ENCODE data around the gene LTBP2.
"Not testable (repeated sequence)": the region's sequence is repeated elsewhere in the genome, so short reads cannot be mapped to it uniquely, and the experiment has no call there.

LTBP2 gene

DNA sequence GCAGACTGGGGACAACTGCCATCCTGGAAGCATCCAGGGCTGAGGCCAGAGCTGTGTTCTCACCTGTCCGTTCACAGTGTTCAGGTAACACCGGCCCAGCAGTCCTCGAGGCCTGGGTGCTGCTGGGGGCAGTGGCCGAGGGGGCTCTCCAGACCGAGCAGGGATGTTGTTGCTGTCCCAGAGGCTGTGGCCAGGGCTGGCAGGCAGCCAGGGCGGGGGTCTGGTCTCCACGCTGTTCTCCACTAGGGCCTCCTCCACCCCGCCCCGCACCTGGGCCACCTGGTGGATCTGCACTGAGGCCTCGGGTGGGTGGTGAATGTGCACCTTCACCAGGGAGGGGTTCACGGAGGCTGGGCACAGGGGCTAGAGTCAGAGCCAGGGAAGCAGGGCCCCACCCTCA, 61.0 kb downstream of the LTBP2 start:
- no peak for DNase-seq (ENCODE audit: low spot score)

GRCh38 chr14:74550071-74550470, 62.0 kb downstream of the LTBP2 start:
- DNase-seq (ENCODE audit: low spot score) = no peak

GRCh38 chr14:74549588-74549987, 62.4 kb downstream of the LTBP2 start:
- DNase-seq (ENCODE audit: low spot score) = no peak

GRCh38 chr14:74548881-74549280, 63.2 kb downstream of the LTBP2 start:
- no peak for DNase-seq (ENCODE audit: low spot score)

GRCh38 chr14:74547331-74547927, 64.6 kb downstream of the LTBP2 start:
- DNase-seq (ENCODE audit: low spot score) = no peak

DNA sequence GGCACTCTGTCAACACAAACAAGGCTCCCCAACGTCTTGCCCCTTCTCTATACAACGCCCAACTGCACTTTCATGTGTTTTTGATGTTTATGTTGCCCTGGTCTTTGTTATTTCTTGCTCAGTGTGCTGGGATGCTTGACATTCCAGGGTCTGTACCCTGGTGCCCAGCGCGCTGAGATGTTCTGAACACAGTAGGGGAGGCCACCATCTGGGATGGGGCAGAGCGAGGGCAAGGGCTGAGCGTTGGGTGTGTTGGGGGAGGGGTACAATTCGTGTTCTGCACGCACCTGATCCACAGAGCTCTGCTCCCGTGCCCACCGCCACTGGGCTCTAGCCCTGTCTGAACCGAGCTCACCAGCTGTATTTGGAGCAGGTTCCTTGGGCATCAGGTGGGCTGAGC, 65.6 kb downstream of the LTBP2 start:
- DNase-seq (ENCODE audit: low spot score) = no peak

GRCh38 chr14:74545386-74545785, 66.7 kb downstream of the LTBP2 start:
- DNase-seq (ENCODE audit: low spot score) = no peak

DNA sequence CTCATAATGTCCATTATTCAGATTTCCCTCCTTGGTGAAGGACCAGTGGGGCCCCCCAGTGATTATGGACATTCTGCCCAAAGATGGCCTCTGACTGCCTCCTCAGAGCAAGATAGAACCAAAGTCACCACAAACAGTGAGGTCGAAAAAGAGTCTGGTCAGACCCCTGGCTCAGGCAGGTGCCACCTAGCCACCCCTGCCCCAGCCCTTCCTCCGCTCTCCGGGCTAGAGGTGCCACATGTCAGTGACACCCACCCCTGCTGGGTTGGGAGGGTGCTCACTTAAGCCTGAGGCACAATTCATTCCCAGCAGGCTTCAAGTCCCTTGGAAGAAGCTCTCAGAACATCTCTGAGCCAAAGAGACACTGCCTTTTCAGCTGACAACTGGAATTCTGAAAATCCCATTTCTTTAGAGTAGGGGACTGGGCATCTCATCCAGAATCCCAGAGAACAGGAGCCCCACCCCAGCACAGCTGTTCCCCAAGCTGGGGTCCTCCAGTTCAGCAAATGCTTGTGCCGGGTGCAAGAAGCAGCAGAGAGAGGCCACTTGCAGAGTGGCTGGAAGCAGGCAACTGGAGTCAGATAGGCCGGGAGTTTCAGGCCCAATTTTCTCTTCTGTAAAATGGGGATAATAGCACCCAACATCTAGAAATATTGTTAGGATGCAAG, 68.1 kb downstream of the LTBP2 start:
- no peak for DNase-seq (ENCODE audit: low spot score)

DNA sequence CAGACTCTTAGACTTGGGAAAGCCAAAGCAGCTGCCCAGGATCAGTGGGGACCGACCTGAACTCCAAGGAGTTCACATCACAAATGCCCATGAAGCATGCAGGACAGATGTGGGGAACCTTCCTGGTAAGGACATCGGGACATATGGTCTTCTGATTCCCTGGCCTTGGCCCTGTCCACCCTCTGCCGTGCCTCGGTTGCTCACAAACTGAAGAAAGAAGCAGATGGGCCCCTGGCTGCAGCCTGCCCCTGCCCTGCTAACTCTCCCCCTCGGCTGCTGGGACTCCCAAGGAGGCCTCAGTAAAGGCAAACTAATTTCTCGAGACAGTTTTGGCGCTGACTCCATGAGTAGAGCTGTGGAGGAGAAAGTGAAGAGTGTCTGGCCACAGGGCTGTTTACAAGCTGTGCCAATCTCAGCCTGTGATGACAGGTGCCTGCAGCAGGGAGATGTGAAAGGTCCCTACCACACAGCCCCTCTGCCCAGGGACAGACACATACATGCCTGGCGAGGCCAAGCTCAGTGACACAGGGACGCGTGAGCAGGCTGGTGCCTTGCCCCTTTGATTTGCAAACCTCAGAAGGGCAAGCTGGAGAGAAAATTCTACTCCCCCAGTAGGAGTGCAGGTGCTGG, 69.9 kb downstream of the LTBP2 start:
- DNase-seq (ENCODE audit: low spot score) = no peak

GRCh38 chr14:74541225-74541624, 70.8 kb downstream of the LTBP2 start:
- DNase-seq (ENCODE audit: low spot score) = no peak

DNA sequence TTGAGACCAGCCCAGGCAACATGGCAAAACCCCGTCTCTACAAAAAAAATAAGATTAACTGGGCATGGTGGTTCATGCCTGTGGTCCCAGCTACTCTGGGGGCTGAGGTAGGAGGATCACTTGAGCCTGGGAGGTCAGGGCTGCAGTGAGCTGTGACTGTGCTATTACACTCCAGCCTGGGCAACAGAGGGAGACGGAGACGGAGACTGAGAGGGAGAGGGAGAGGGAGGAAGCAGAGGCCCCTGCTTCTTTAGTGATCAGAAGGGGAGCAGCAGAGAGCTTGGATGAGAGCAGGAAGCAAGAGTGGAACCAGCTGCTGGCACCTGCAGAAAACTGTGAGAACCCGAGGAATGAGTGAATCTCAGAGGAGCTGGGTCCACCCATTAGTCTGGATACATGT, 72.5 kb downstream of the LTBP2 start:
- DNase-seq (ENCODE audit: low spot score) = no peak

GRCh38 chr14:74538411-74539391, 73.3 kb downstream of the LTBP2 start:
- DNase-seq (ENCODE audit: low spot score) = no peak

- DNase-seq (ENCODE audit: low spot score) = not testable (repeated sequence)
Observed at GRCh38 chr14:74536336-74536735, 75.7 kb downstream of the LTBP2 start.

- no peak for DNase-seq (ENCODE audit: low spot score)
Observed at GRCh38 chr14:74535756-74536325, 76.2 kb downstream of the LTBP2 start.

DNA sequence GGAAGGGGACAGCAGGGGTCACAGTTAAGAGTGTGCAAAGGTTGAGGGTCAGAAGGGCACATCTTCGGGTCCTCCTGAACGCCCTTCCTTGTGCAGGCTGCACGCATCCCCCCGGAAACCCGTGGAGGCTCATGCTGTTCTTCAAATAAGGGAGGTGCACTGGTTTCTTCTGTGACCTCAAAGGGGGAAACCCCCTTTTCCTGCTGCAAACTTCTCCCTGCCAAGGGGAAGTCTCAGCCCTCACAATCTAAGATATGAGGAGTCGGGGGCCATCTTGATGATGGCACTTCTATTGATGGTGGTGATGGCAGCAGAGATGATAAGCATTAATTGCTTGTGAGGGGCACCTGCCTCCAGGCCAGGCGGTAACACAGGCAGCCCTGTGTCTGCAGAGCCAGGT, 78.5 kb downstream of the LTBP2 start:
- no peak for DNase-seq (ENCODE audit: low spot score)

DNA sequence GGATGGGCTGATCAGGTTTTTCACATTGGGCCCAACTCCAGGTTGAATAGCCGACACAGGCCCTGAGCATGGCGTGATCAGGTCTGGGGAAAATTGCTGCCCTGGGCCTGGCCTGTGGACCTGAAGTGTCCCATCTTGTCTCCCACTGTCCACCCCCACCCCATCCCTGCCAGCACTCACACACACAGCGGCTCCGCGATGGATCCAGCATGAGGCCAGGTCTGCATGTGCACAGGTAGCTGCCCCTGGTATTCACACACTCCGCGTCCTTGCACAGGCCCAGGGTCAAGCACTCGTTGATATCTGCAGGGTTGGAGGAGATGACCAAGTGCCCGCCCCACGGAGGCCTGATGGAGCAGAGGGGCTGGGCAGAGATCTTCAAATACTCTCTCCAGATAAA, 79.8 kb downstream of the LTBP2 start:
- no peak for DNase-seq (ENCODE audit: low spot score)

- DNase-seq (ENCODE audit: low spot score) = no peak
Observed at GRCh38 chr14:74531467-74531866, 80.6 kb downstream of the LTBP2 start.

GRCh38 chr14:74531006-74531405, 81.0 kb downstream of the LTBP2 start:
- DNase-seq (ENCODE audit: low spot score) = no peak

- DNase-seq (ENCODE audit: low spot score) = no peak
Observed at GRCh38 chr14:74528886-74529285, 83.2 kb downstream of the LTBP2 start.

- no peak for DNase-seq (ENCODE audit: low spot score)
Observed at GRCh38 chr14:74528406-74528805, 83.6 kb downstream of the LTBP2 start.

DNA sequence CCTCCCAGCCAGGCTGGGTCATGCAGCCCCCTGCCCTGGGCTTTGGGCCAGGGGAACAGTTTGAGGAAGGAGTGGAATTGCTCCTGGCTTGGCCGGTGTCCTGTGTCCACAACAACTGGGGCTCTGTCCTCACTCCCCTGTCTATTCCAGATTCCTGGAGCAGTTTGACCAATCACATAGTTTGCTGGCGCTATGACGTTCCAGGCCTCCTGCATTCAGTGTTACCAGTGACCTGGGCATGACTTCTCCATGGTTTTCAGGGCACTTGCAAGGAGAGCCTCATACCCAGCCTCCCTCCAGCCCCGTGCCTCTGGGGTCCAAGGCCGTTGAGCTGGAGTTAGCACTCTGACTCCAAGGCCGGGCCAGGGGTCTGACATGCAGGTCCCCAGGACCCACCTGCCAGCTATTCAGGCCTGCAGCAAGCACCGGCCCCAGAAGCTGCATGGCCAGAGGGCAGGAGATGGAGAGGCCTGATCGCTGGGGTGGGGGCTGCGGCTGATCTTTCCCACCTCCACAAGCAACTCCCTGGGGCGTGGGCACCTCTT, 84.2 kb downstream of the LTBP2 start:
- no peak for DNase-seq (ENCODE audit: low spot score)

All from CD4-positive, alpha-beta T cell treated with Interleukin-6 at 100 ng/mL for 8 hours (primary cell).